Upper lobe of left lung (tissue), 6 donors: ENCODE measurements around the gene NAGS. TPM values are rescaled to one million over a fixed set of nuclear protein-coding genes. Genes with fewer than 3 reads are reported as not detected.

Experiments
- ATAC-seq, 2 donors: fragments of 200-7000 bp; cut with Tn5 transposase; one replicate each; pipeline ENCODE4 v1.9.1; 2022; ENCODE audit warnings: mild to moderate bottlenecking in 2 of 2, moderate library complexity in 2 of 2; ENCODE audit not compliant: low FRiP score in 2 of 2
- DNase-seq, 2 donors: peaks; one replicate each; pipeline ENCODE4 v3.0.0-alpha.2; 2019 to 2020
- H3K27ac ChIP-seq, 4 donors: fragments of 200-600 bp; sonication (generic); one replicate each; pipeline ENCODE4 v1.5.1; 2016 to 2019
- H3K27me3 ChIP-seq, 4 donors: fragments of 200-600 bp; sonication (generic); one replicate each; pipeline ENCODE4 v1.5.1; 2017 to 2019
- H3K36me3 ChIP-seq, 4 donors: fragments of 200-600 bp; sonication (generic); one replicate each; pipeline ENCODE4 v1.5.1; 2016 to 2019
- H3K4me1 ChIP-seq, 4 donors: fragments of 200-600 bp; sonication (generic); one replicate each; pipeline ENCODE4 v1.5.1; 2018 to 2019
- H3K4me3 ChIP-seq, 4 donors: fragments of 200-600 bp; sonication (generic); one replicate each; pipeline ENCODE4 v1.5.1; 2017 to 2019; ENCODE audit warnings: mild to moderate bottlenecking in 2 of 4, moderate library complexity in 1 of 4
- H3K9me3 ChIP-seq, 4 donors: fragments of 200-600 bp; sonication (generic); one replicate each; pipeline ENCODE4 v1.5.1; 2018 to 2019
- CTCF ChIP-seq, 6 experiments: fragments of 450-650 bp in 4 of 6; fragments of 200-600 bp in 2 of 6; sonication (generic) in 2 of 6; IDR thresholded peaks; one replicate each; pipeline ENCODE4 v1.5.1; 2016 to 2019; ENCODE audit warnings: antibody characterized with exemption in 6 of 6
- EP300 ChIP-seq, 4 donors: sonication (generic); formaldehyde crosslinking; IDR thresholded peaks; one replicate each; pipeline ENCODE4 v1.5.1; 2017; ENCODE audit warnings: antibody characterized with exemption in 4 of 4, control low read depth in 2 of 4
- POLR2A ChIP-seq, 4 donors: fragments of 450-650 bp; IDR thresholded peaks; one replicate each; pipeline ENCODE4 v1.5.1; 2016 to 2017; ENCODE audit warnings: antibody characterized with exemption in 4 of 4, mild to moderate bottlenecking in 2 of 4
- POLR2AphosphoS5 ChIP-seq, 2 donors: sonication (generic); formaldehyde crosslinking; IDR thresholded peaks; one replicate each; pipeline ENCODE4 v1.5.1; 2017; ENCODE audit warnings: antibody characterized with exemption in 2 of 2
- WGBS, 2 donors: methylation state at CpG; one replicate each; pipeline ENCODE4 v1.1.5; 2017 to 2018; 5-methylcytosine and 5-hydroxymethylcytosine counted together
- total RNA-seq, 6 donors: library from RNA; depleted of rRNA in 4 of 6; stranded (reverse); fragments of >200 nt in 4 of 6; gene quantifications; one replicate each; pipeline versions ENCODE4 v1.1.0 to v1.2.1, GENCODE V29; 2016 to 2021
- donor health status: DM: no; HTN: no; CAD: no; lungs with moderate emphysema.
- donor health status: DM: no; HTN: yes; CAD: no; lungs with severe emphysema.

The NAGS gene
- total RNA-seq, 6 donors from 2014 or later: 4.3 to 12.4 (median 7.0) TPM

GRCh38 chr17:43974382-43975266, 29.8 kb upstream of the NAGS start:
- H3K4me1 ChIP-seq: no peaks in the 10 kb centered on the region
- H3K9me3 ChIP-seq: no peaks in the 10 kb centered on the region
- no peaks in the 10 kb centered on the region for H3K27me3 ChIP-seq
- 69 to 74% methylated on average over 14 of the region's 14 CpGs for WGBS, 2 donors
- H3K4me3 ChIP-seq: no peak overlapping the region
- no peaks in the 10 kb centered on the region for H3K36me3 ChIP-seq
- ATAC-seq (no peak), DNase-seq (no peak)
- H3K27ac ChIP-seq: no peak overlapping the region
- TF ChIP-seq EP300 (IDR thresholded peaks at IDR 0.05): no peak
- TF ChIP-seq CTCF (IDR thresholded peaks at IDR 0.05): no peak
- TF ChIP-seq POLR2AphosphoS5 (IDR thresholded peaks at IDR 0.05): no peak
- no peak for TF ChIP-seq POLR2A (IDR thresholded peaks at IDR 0.05)

- 63 to 87% methylated on average over 18 to 26 of the region's 27 CpGs for WGBS, 2 donors
- no peak for TF ChIP-seq EP300 (IDR thresholded peaks at IDR 0.05)
- ATAC-seq (no peak), DNase-seq (no peak)
- no peaks in the 10 kb centered on the region for H3K27me3 ChIP-seq
- no peak overlapping the region for H3K27ac ChIP-seq
- H3K4me1 ChIP-seq: no peaks in the 10 kb centered on the region
- H3K36me3 ChIP-seq: no peaks in the 10 kb centered on the region
- H3K9me3 ChIP-seq: no peaks in the 10 kb centered on the region
- H3K4me3 ChIP-seq: no peak overlapping the region
These were observed 28.5 kb upstream of the NAGS start for GRCh38 chr17:43975898-43976297.

GRCh38 chr17:43976963-43977837, 27.2 kb upstream of the NAGS start:
- Histone ChIP-seq H3K4me3 (no peak overlapping the region), H3K36me3 (no peaks in the 10 kb centered on the region), H3K4me1 (no peaks in the 10 kb centered on the region), H3K27me3 (no peaks in the 10 kb centered on the region), H3K9me3 (no peaks in the 10 kb centered on the region), H3K27ac (no peak overlapping the region)
- ATAC-seq (no peak), DNase-seq (no peak)
- TF ChIP-seq POLR2A (IDR thresholded peaks at IDR 0.05) (no peak), EP300 (IDR thresholded peaks at IDR 0.05) (no peak), POLR2AphosphoS5 (IDR thresholded peaks at IDR 0.05) (no peak), CTCF (IDR thresholded peaks at IDR 0.05) (no peak)
- 69 to 72% methylated on average over 7 to 9 of the region's 9 CpGs for WGBS, 2 donors

- DNase-seq (no peak), ATAC-seq (no peak)
- peaks cover 0 to under 1% (median 0%) of the 10 kb centered on the region in 4 donors for H3K4me1 ChIP-seq
- H3K9me3 ChIP-seq: no peaks in the 10 kb centered on the region
- no peak overlapping the region for H3K4me3 ChIP-seq
- H3K27ac ChIP-seq: no peak overlapping the region
- no peaks in the 10 kb centered on the region for H3K36me3 ChIP-seq
- H3K27me3 ChIP-seq: peaks cover 0 to 4% (median 1%) of the 10 kb centered on the region in 4 donors
- TF ChIP-seq POLR2AphosphoS5 (IDR thresholded peaks at IDR 0.05) (no peak), CTCF (IDR thresholded peaks at IDR 0.05) (no peak), POLR2A (IDR thresholded peaks at IDR 0.05) (no peak), EP300 (IDR thresholded peaks at IDR 0.05) (no peak)
- 81 to 86% methylated on average over 2 of the region's 2 CpGs for WGBS, 2 donors
These were observed 26.3 kb upstream of the NAGS start for GRCh38 chr17:43978078-43978477.

GRCh38 chr17:43979011-43979410, 25.4 kb upstream of the NAGS start:
- ATAC-seq (no peak), DNase-seq (no peak)
- TF ChIP-seq EP300 (IDR thresholded peaks at IDR 0.05) (no peak), POLR2A (IDR thresholded peaks at IDR 0.05) (no peak), CTCF (IDR thresholded peaks at IDR 0.05) (no peak), POLR2AphosphoS5 (IDR thresholded peaks at IDR 0.05) (no peak)
- Histone ChIP-seq H3K36me3 (no peaks in the 10 kb centered on the region), H3K27me3 (peaks cover 0 to 12% (median 6%) of the 10 kb centered on the region in 4 donors), H3K4me1 (peaks cover 8 to 10% (median 9%) of the 10 kb centered on the region in 4 donors), H3K9me3 (no peaks in the 10 kb centered on the region), H3K27ac (no peak overlapping the region), H3K4me3 (no peak overlapping the region)
- 81 to 83% methylated on average over 7 of the region's 7 CpGs for WGBS, 2 donors
